Effector memory CD4-positive, alpha-beta T cell (primary cell): ENCODE results near the gene SIK3.

ENCODE experiments used
- DNase-seq, 3 donors: peaks; one replicate each; pipeline ENCODE4 v3.0.0-alpha.2; 2020
- H3K27ac ChIP-seq: 2 replicates; pipeline ENCODE4 v1.7.0; 2013; ENCODE audit warnings: mild to moderate bottlenecking, low read length, moderate library complexity; ENCODE audit not compliant: insufficient read depth, poor library complexity, severe bottlenecking
- H3K27me3 ChIP-seq: replicated peaks from 2 replicates; pipeline ENCODE4 v1.7.0; 2013; ENCODE audit warnings: mild to moderate bottlenecking, low read length; ENCODE audit not compliant: insufficient read depth, control insufficient read depth, poor library complexity, severe bottlenecking
- H3K36me3 ChIP-seq: 2 replicates; pipeline ENCODE4 v1.7.0; 2013; ENCODE audit warnings: mild to moderate bottlenecking, low read length, moderate library complexity; ENCODE audit not compliant: control insufficient read depth, insufficient read depth
- H3K4me1 ChIP-seq: 2 replicates; pipeline ENCODE4 v1.7.0; 2013; ENCODE audit warnings: low read length, mild to moderate bottlenecking; ENCODE audit not compliant: control insufficient read depth, insufficient read depth, poor library complexity, severe bottlenecking
- H3K4me3 ChIP-seq: 2 replicates; pipeline ENCODE4 v1.7.0; 2013; ENCODE audit warnings: low read length, low read depth, mild to moderate bottlenecking; ENCODE audit not compliant: insufficient read depth, poor library complexity, severe bottlenecking
- H3K9me3 ChIP-seq: 2 replicates; pipeline ENCODE4 v1.7.0; 2013; ENCODE audit warnings: mild to moderate bottlenecking, low read length, moderate library complexity; ENCODE audit not compliant: control insufficient read depth

SIK3 gene

DNA sequence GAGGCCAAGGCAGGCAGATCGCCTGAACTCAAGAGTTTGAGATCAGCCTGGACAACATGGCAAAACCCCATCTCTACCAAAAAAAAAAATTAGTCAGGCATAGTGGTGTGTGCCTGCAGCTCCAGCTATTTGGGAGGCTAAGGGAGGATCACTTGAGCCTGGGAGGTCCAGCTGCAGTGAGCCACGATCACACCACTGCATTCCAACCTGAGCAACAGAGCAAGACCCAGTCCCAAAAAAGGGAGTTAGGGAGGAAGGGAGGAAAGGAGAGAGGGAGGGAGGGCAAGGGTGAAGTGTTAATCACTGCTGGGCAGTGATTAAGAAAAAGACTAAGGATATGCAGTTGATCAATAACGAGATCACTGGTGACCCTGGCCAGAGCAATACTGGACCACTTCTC lies 204.8 kb downstream of the SIK3 start:
- peaks cover 11% of the 10 kb centered on the region for H3K4me1 ChIP-seq
- no peak overlapping the region for H3K4me3 ChIP-seq
- peaks cover 25% of the 10 kb centered on the region for H3K36me3 ChIP-seq
- no peaks in the 10 kb centered on the region for H3K9me3 ChIP-seq
- H3K27ac ChIP-seq = no peak overlapping the region
- no peak for DNase-seq
- no peaks in the 10 kb centered on the region for H3K27me3 ChIP-seq

DNA sequence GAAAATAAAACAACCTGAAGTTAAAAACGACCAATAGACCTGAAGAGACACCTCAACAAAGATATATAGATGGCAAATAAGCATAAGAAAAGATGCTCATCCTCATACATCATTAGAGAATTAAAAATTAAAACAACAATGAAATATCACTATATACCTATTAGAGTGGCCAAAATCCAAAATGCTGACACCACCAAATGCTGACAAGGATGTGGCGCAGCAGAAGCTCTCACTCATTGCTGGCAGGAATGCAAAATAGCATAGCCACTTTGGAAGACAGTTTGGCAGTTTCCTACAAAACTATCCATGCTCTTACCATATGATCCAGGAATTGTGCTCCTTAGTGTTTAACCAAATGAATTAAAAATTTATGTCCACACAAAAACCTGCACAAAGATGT lies 205.9 kb downstream of the SIK3 start:
- peaks cover 11% of the 10 kb centered on the region for H3K4me1 ChIP-seq
- no peak overlapping the region for H3K4me3 ChIP-seq
- DNase-seq = no peak
- no peaks in the 10 kb centered on the region for H3K9me3 ChIP-seq
- H3K27ac ChIP-seq = no peak overlapping the region
- no peaks in the 10 kb centered on the region for H3K27me3 ChIP-seq
- peaks cover 24% of the 10 kb centered on the region for H3K36me3 ChIP-seq

GRCh38 chr11:116891746-116892145 lies 206.5 kb downstream of the SIK3 start:
- peaks cover 11% of the 10 kb centered on the region for H3K4me1 ChIP-seq
- DNase-seq = no peak
- no peaks in the 10 kb centered on the region for H3K9me3 ChIP-seq
- no peak overlapping the region for H3K4me3 ChIP-seq
- no peaks in the 10 kb centered on the region for H3K27me3 ChIP-seq
- H3K36me3 ChIP-seq = peaks cover 20% of the 10 kb centered on the region
- H3K27ac ChIP-seq = no peak overlapping the region

DNA sequence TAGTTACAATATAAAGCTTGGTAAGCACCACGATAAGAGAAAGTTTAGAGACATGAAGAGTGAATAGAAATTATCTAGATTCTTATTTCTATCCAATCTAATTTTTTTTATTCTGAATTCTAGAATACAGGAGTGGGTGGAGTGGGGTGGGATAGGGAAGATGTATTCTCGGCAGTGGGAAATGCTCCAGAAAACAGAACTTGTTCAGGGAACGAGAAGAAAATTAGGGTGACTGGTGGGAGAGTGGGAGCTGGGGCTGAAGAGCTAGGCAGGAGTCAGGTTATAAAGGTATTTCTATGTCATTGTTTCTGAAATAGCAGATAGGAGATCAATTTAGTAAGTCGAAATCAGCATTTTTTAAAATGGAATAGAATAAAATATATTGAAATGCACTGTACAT lies 207.6 kb downstream of the SIK3 start:
- Histone ChIP-seq H3K4me1 (peaks cover 11% of the 10 kb centered on the region), H3K27me3 (no peaks in the 10 kb centered on the region), H3K36me3 (peaks cover 15% of the 10 kb centered on the region), H3K4me3 (no peak overlapping the region), H3K9me3 (no peaks in the 10 kb centered on the region), H3K27ac (no peak overlapping the region)
- DNase-seq = no peak

DNA sequence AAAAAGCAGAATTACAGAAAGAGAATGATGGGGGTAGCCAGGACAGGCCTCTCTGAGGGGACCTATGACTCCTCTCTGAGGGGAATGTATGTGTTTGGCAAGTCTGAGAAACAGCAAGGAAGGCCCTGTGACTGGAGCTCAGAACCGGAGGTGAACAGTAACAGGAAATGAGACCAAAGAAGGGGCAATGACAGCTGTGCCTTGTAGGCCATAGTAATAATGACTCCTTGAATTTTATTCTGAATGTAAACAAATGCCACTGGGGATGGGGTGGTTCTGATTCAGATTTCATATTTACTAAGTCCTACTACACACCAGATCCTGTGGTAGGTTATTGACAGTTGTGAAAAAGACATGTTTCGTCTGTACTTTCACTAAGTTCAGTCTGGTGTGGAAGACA lies 208.0 kb downstream of the SIK3 start:
- no peak for DNase-seq
- Histone ChIP-seq H3K27ac (no peak overlapping the region), H3K4me3 (no peak overlapping the region), H3K4me1 (peaks cover 11% of the 10 kb centered on the region), H3K36me3 (peaks cover 13% of the 10 kb centered on the region), H3K9me3 (no peaks in the 10 kb centered on the region), H3K27me3 (no peaks in the 10 kb centered on the region)

GRCh38 chr11:116888884-116889549 lies 209.2 kb downstream of the SIK3 start:
- H3K27me3 ChIP-seq = no peaks in the 10 kb centered on the region

DNA sequence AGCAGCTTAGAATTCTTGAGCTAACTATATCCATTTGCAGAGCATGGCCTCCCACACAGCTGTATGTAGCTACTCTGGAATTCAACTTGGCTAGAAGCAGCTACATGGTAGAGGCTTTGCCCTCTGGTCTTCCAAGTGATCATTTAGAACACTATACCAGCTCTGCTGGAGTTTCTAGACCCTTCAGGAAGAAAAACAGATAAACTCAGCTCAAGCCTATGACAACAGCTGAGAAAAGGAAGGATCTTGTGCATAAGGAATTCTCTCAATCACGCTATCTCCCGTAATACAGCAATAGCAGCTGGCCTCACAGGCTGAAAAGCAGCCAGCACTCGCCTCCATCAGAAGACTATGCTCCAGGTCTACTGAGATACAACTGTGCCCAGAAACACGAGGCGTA lies 210.2 kb downstream of the SIK3 start:
- Histone ChIP-seq H3K9me3 (no peaks in the 10 kb centered on the region), H3K36me3 (no peaks in the 10 kb centered on the region), H3K27ac (no peak overlapping the region), H3K4me1 (peaks cover 11% of the 10 kb centered on the region), H3K27me3 (no peaks in the 10 kb centered on the region), H3K4me3 (no peak overlapping the region)
- no peak for DNase-seq

More at GRCh38 chr11:116888884-116889549, 209.2 kb downstream of the SIK3 start:
- Histone ChIP-seq H3K4me3 (no peak overlapping the region), H3K4me1 (peaks cover 11% of the 10 kb centered on the region), H3K27ac (no peak overlapping the region), H3K9me3 (no peaks in the 10 kb centered on the region), H3K36me3 (peaks cover 5% of the 10 kb centered on the region)
- no peak for DNase-seq

DNA sequence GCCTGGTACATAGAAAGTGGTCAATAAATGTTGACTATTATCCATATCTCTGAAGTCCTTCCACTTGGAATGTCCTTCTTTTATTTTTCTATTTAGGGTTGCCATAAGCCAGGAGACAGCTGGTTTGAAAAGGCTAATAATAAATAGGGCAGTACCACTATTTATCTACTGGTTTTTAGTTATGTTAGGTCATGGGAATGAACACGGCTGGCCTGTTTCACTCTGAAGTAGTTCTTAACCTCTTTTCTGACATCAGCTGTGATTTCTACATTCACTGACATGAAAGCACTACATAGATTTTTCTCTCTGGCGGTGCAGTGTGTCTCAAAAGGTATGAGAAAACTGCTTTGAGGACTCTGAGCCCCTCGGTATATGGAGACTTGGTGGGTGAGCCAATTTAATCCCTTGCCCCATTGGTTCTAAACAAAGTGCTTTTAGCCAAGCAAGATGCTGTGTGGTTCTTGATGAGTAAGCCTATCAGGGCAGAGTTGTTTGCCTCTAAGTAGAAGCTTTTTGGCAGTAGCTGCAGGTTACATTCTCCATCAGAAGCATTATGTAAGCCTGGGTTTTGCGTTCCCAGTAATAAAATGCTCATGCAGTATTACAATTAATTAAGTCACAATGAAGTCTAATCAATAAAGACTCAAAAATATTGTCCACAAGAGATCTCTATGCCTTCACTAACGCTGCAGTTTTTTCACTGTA lies 212.1 kb downstream of the SIK3 start:
- Histone ChIP-seq H3K36me3 (no peaks in the 10 kb centered on the region), H3K27ac (no peak overlapping the region), H3K9me3 (no peaks in the 10 kb centered on the region), H3K4me1 (peaks cover 11% of the 10 kb centered on the region), H3K27me3 (no peaks in the 10 kb centered on the region), H3K4me3 (no peak overlapping the region)
- DNase-seq = no peak

DNA sequence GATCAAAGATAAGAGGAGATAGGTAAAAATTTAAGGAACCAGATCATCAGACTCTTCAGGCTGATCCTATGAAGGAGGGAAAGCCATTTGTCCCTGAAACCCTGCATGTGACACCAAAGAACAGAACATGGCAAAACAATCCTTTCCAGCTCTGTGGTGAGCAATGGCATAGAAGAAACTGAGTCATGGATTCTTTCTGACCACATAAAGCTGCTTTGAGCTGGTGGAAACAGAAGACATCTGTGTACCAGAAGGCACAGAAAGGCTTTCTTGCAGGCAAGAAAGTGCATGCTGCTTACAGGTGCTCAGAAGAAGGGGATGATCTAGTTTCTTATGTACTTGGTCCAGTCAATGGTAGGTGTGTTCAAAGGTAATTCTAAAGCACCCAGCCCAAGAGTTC lies 215.8 kb downstream of the SIK3 start:
- no peaks in the 10 kb centered on the region for H3K9me3 ChIP-seq
- no peaks in the 10 kb centered on the region for H3K36me3 ChIP-seq
- no peaks in the 10 kb centered on the region for H3K4me1 ChIP-seq
- DNase-seq = no peak
- no peaks in the 10 kb centered on the region for H3K27me3 ChIP-seq
- H3K27ac ChIP-seq = no peak overlapping the region
- no peak overlapping the region for H3K4me3 ChIP-seq

- DNase-seq = no peak
These were observed 217.1 kb downstream of the SIK3 start for GRCh38 chr11:116881143-116881542.

More at GRCh38 chr11:116881143-116881542, 217.1 kb downstream of the SIK3 start:
- Histone ChIP-seq H3K36me3 (peaks cover 4% of the 10 kb centered on the region), H3K4me1 (no peaks in the 10 kb centered on the region), H3K27me3 (no peaks in the 10 kb centered on the region), H3K27ac (no peak overlapping the region), H3K4me3 (no peak overlapping the region), H3K9me3 (no peaks in the 10 kb centered on the region)
